ENCODE data around the gene HOXC9. TPM values are rescaled to one million over a fixed set of nuclear protein-coding genes. Genes with fewer than 3 reads are reported as not detected.

HOXC9 gene
- polyA plus RNA-seq, 1 of the 3 experiments (the other 2 are of a cell fraction) = 1.9 TPM

DNA sequence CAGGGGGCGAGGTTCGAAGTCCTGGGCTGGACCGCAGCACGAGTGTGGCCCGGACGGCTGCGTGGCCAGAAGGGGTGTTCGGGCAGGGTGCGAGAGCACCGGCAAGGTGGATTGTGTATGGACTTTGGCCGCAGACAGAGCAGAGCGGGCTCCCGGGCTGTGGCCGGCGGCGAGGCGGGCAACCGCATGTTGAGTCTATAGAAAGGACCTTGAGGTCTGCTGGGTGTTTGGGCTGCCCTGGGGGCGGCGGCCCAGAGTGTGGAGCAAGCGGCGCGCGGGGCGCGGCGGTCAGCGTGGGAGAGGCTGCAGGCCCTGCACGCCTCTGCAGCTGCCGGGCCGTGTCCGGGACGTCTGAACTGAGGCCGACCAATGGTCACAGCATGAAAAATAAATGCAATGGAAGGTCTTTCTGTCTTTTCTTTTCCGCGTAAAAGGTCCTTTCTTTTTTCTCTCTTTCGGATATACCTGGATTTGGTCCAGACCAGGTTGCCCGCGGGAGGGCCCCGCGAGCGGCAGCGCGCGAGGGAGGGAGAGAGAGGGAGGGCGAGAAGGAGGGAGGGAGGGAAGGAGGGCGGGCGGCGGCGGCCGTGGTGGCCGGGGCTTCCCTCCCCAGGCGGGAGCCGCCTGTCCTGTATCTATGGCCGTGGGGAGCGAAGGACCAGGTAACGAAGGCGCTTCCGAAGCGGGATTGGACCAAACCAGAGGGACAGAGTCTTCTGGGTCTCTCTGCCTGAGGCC, 5.5 kb upstream of the HOXC9 start:
- no peaks in the 10 kb centered on the region for H3K9me3 ChIP-seq
- no peak overlapping the region for H3K9ac ChIP-seq
- peaks cover 0 to 9% of the 10 kb centered on the region in 2 experiments; a peak in 2 of 4 replicates for H3K4me1 ChIP-seq (ENCODE audit: control insufficient read depth in 1 of 2, insufficient read depth in 2 of 2, low read depth in 1 of 2, low read length in 1 of 2)
- H3K79me2 ChIP-seq (ENCODE audit: insufficient read depth) = no peaks in the 10 kb centered on the region
- no peaks in the 10 kb centered on the region for H3K36me3 ChIP-seq (replicated peaks in 1 of 2; ENCODE audit: control insufficient read depth in 1 of 2, insufficient read depth in 2 of 2, low read length in 1 of 2)
- H3K4me2 ChIP-seq = peak overlapping the region; percentile 33; the same call in 1 of the 2 replicates
- H3K27me3 ChIP-seq (ENCODE audit: insufficient read depth) = peaks cover 81% of the 10 kb centered on the region
- no peaks in the 10 kb centered on the region for H3K9me2 ChIP-seq
- no peak overlapping the region; a peak in 1 of 4 replicates for H3K4me3 ChIP-seq (ENCODE audit: low read depth in 2 of 2, low read length in 1 of 2)
- no peaks in the 10 kb centered on the region for H4K20me1 ChIP-seq (ENCODE audit: insufficient read depth)
- WGBS (ENCODE audit: low lambda C conversion rate) = 44% methylated on average over 41 of the region's 60 CpGs
- ChIA-PET CTCF (interaction anchor here (12.5 to 24.5 kb wide), 4 partner anchors 8 to 220 kb away, joined by 188 to 568 read pairs (median 203); partner anchors contain the start of genes HOXC10 and SMUG1), POLR2A (interaction anchor here (0.6 kb wide), 1 partner anchor 321 kb away, joined by 5 read pairs; no protein-coding TSS in a partner anchor)
- no peak overlapping the region for H3K27ac ChIP-seq (ENCODE audit: low read depth in 2 of 2, low read length in 1 of 2)
- TF ChIP-seq FOXM1 (IDR thresholded peaks at IDR 0.05; ENCODE audit: low read depth) (no peak), SMC3 (IDR thresholded peaks at IDR 0.05; ENCODE audit: low read depth, low read length) (no peak), CHD2 (IDR thresholded peaks at IDR 0.05; ENCODE audit: low read length, partially characterized antibody) (no peak), CTCF (IDR thresholded peaks at IDR 0.05) (no peak), NFIC (IDR thresholded peaks at IDR 0.05; ENCODE audit: borderline replicate concordance) (no peak), FOXJ3 (CRISPR knock-in tag; IDR thresholded peaks at IDR 0.05) (no peak)
- TF ChIP-seq, protein P1, sequence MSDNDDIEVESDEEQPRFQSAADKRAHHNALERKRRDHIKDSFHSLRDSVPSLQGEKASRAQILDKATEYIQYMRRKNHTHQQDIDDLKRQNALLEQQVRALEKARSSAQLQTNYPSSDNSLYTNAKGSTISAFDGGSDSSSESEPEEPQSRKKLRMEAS (IDR thresholded peaks at IDR 0.05; ENCODE audit: low read depth) = no peak
- TF ChIP-seq, protein P2, sequence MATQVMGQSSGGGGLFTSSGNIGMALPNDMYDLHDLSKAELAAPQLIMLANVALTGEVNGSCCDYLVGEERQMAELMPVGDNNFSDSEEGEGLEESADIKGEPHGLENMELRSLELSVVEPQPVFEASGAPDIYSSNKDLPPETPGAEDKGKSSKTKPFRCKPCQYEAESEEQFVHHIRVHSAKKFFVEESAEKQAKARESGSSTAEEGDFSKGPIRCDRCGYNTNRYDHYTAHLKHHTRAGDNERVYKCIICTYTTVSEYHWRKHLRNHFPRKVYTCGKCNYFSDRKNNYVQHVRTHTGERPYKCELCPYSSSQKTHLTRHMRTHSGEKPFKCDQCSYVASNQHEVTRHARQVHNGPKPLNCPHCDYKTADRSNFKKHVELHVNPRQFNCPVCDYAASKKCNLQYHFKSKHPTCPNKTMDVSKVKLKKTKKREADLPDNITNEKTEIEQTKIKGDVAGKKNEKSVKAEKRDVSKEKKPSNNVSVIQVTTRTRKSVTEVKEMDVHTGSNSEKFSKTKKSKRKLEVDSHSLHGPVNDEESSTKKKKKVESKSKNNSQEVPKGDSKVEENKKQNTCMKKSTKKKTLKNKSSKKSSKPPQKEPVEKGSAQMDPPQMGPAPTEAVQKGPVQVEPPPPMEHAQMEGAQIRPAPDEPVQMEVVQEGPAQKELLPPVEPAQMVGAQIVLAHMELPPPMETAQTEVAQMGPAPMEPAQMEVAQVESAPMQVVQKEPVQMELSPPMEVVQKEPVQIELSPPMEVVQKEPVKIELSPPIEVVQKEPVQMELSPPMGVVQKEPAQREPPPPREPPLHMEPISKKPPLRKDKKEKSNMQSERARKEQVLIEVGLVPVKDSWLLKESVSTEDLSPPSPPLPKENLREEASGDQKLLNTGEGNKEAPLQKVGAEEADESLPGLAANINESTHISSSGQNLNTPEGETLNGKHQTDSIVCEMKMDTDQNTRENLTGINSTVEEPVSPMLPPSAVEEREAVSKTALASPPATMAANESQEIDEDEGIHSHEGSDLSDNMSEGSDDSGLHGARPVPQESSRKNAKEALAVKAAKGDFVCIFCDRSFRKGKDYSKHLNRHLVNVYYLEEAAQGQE (IDR thresholded peaks at IDR 0.05; ENCODE audit: low read depth, low read length) = no peak
- no peak overlapping the region for H2AFZ ChIP-seq (ENCODE audit: low read depth)
- peaks cover 5% of the 10 kb centered on the region for H3F3A ChIP-seq (replicated peaks; ENCODE audit: insufficient read depth)
- peak; percentile 55 for DNase-seq

DNA sequence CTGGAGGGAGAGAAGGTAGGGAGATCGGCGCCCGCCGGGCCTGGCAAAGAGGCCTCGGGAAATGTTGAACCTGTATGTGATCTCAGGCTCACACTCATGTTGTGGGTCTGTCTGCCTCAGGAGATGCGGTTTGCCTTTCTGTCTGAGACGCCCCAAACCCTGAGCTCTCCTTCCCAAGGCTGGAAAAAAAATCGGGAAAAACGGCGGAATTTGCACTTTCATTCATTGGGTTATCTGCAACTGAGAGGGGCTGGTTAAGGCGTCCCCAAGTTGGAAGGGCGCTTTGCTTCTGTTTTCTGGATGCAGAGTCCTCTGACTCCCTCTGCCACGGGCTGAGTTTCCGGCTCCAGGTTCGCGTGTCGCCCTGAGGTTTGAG, 5.0 kb upstream of the HOXC9 start:
- Histone ChIP-seq H3K27me3 (ENCODE audit: insufficient read depth) (peaks cover 75% of the 10 kb centered on the region), H3K4me2 (no peak overlapping the region), H2AFZ (ENCODE audit: low read depth) (no peak overlapping the region), H3K4me1 (ENCODE audit: control insufficient read depth in 1 of 2, insufficient read depth in 2 of 2, low read depth in 1 of 2, low read length in 1 of 2) (peaks cover 0 to 9% of the 10 kb centered on the region in 2 experiments; a peak in 2 of 4 replicates), H3K79me2 (ENCODE audit: insufficient read depth) (no peaks in the 10 kb centered on the region), H4K20me1 (ENCODE audit: insufficient read depth) (no peaks in the 10 kb centered on the region), H3K9me3 (no peaks in the 10 kb centered on the region), H3K36me3 (replicated peaks in 1 of 2; ENCODE audit: control insufficient read depth in 1 of 2, insufficient read depth in 2 of 2, low read length in 1 of 2) (no peaks in the 10 kb centered on the region), H3K9me2 (no peaks in the 10 kb centered on the region), H3F3A (replicated peaks; ENCODE audit: insufficient read depth) (peaks cover 5% of the 10 kb centered on the region), H3K27ac (ENCODE audit: low read depth in 2 of 2, low read length in 1 of 2) (no peak overlapping the region), H3K4me3 (ENCODE audit: low read depth in 2 of 2, low read length in 1 of 2) (no peak overlapping the region; a peak in 1 of 4 replicates), H3K9ac (no peak overlapping the region)
- DNase-seq = no peak
- WGBS (ENCODE audit: low lambda C conversion rate) = 54% methylated on average over 17 of the region's 17 CpGs
- POLR2A ChIA-PET = no interaction called here
- CTCF ChIA-PET = interaction anchor here (12.5 to 24.5 kb wide), 4 partner anchors 9 to 220 kb away, joined by 188 to 568 read pairs (median 203); partner anchors contain the start of genes HOXC10 and SMUG1
- no peak for TF ChIP-seq ELF1 (IDR thresholded peaks at IDR 0.05)
- no peak for TF ChIP-seq MEF2A (IDR thresholded peaks at IDR 0.05; ENCODE audit: borderline replicate concordance, low read depth)

Data from SK-N-SH (cell line).